Measurements from ENCODE around the gene AHCTF1. TPM values are rescaled to one million over a fixed set of nuclear protein-coding genes. Genes with fewer than 3 reads are reported as not detected.

AHCTF1 gene
- total and polyA plus RNA-seq, 2 donors (not counting 3 experiments of a cell fraction or from before 2014, with no cell fraction given) = 5.5 to 32.1 TPM

- H3K36me3 ChIP-seq (ENCODE audit: control insufficient read depth in 2 of 2, extremely low read depth in 1 of 2, insufficient read depth in 2 of 2, low read length in 2 of 2) = no peaks in the 10 kb centered on the region
- ChIA-PET CTCF (no interaction called here), POLR2A (no interaction called here)
- H3K27ac ChIP-seq (ENCODE audit: insufficient read depth, low read depth, low read length) = no peak overlapping the region
- H3K4me2 ChIP-seq (ENCODE audit: insufficient read depth, low read length) = no peak overlapping the region
- no TSS peak for BruUV-seq (replicated peaks)
- no peak overlapping the region for H3K4me3 ChIP-seq (replicated peaks in 1 of 3; ENCODE audit: insufficient read depth in 1 of 3, low read depth in 1 of 3, low read length in 3 of 3)
- H3K27me3 ChIP-seq (ENCODE audit: control insufficient read depth in 2 of 2, insufficient read depth in 2 of 2, low read length in 2 of 2) = no peaks in the 10 kb centered on the region
- no peak overlapping the region for H2AFZ ChIP-seq (ENCODE audit: low read depth, low read length)
- no peaks in the 10 kb centered on the region for H3K79me2 ChIP-seq (ENCODE audit: control insufficient read depth, insufficient read depth, low read length)
- DNase-seq (ENCODE audit: low read depth, low spot score) (no peak), FAIRE-seq (no peak)
- intact Hi-C loops (cut with micrococcal nuclease) (loop anchor here (10.0 kb wide), 1 partner anchor 144 kb away; no protein-coding TSS in a partner anchor), dilution Hi-C loops (cut with MboI; ENCODE audit: extremely low pct_ligation_motif_present, low sequenced_read_pairs) (no loop called here)
- no peaks in the 10 kb centered on the region for H3K9me3 ChIP-seq (replicated peaks; ENCODE audit: control insufficient read depth, insufficient read depth, low read length)
- TF ChIP-seq EZH2 (IDR thresholded peaks at IDR 0.05; ENCODE audit: borderline replicate concordance, low read depth, low read length, severe bottlenecking) (no peak), MAX (IDR thresholded peaks at IDR 0.05; ENCODE audit: insufficient read depth, insufficient read length) (no peak), POLR2A (IDR thresholded peaks at IDR 0.05; ENCODE audit: low read depth, low read length) (no peak), JUN (IDR thresholded peaks at IDR 0.05; ENCODE audit: borderline replicate concordance, insufficient read depth, insufficient read length, low read depth) (no peak), POLR2AphosphoS5 (IDR thresholded peaks at IDR 0.05; ENCODE audit: insufficient read depth, low read depth, low read length) (no peak), FOS (IDR thresholded peaks at IDR 0.05; ENCODE audit: borderline replicate concordance, insufficient read depth, low read length) (no peak), MYC (IDR thresholded peaks at IDR 0.05; ENCODE audit: low read depth, low read length) (no peak), GATA2 (IDR thresholded peaks at IDR 0.05; ENCODE audit: insufficient read depth, insufficient read length, low read depth, low read length) (no peak)
- TF ChIP-seq, protein P1, sequence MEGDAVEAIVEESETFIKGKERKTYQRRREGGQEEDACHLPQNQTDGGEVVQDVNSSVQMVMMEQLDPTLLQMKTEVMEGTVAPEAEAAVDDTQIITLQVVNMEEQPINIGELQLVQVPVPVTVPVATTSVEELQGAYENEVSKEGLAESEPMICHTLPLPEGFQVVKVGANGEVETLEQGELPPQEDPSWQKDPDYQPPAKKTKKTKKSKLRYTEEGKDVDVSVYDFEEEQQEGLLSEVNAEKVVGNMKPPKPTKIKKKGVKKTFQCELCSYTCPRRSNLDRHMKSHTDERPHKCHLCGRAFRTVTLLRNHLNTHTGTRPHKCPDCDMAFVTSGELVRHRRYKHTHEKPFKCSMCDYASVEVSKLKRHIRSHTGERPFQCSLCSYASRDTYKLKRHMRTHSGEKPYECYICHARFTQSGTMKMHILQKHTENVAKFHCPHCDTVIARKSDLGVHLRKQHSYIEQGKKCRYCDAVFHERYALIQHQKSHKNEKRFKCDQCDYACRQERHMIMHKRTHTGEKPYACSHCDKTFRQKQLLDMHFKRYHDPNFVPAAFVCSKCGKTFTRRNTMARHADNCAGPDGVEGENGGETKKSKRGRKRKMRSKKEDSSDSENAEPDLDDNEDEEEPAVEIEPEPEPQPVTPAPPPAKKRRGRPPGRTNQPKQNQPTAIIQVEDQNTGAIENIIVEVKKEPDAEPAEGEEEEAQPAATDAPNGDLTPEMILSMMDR (IDR thresholded peaks at IDR 0.05; ENCODE audit: extremely low read depth in 1 of 2, insufficient read depth in 1 of 2, low read depth in 1 of 2, low read length in 2 of 2) = no peak
- H3K9ac ChIP-seq (replicated peaks; ENCODE audit: extremely low read depth, insufficient read depth, low read length) = no peak overlapping the region
- H3K4me1 ChIP-seq (ENCODE audit: control insufficient read depth, extremely low read depth, insufficient read depth, low read length) = no peaks in the 10 kb centered on the region
- H3K9me1 ChIP-seq (replicated peaks; ENCODE audit: control insufficient read depth, extremely low read depth, insufficient read depth, low read length) = no peaks in the 10 kb centered on the region
- H4K20me1 ChIP-seq (replicated peaks; ENCODE audit: control insufficient read depth, extremely low read depth, insufficient read depth, low read length) = no peaks in the 10 kb centered on the region
Measured at GRCh38 chr1:246978785-246979184, 47.0 kb upstream of the AHCTF1 start.

All from endothelial cell of umbilical vein (primary cell).